ENCODE data around the gene OIT3. TPM values are rescaled to one million over a fixed set of nuclear protein-coding genes. Genes with fewer than 3 reads are reported as not detected.

The OIT3 gene
- total and polyA plus RNA-seq, 8 donors, result 0.05 to 0.34 TPM; not detected in 6

DNA sequence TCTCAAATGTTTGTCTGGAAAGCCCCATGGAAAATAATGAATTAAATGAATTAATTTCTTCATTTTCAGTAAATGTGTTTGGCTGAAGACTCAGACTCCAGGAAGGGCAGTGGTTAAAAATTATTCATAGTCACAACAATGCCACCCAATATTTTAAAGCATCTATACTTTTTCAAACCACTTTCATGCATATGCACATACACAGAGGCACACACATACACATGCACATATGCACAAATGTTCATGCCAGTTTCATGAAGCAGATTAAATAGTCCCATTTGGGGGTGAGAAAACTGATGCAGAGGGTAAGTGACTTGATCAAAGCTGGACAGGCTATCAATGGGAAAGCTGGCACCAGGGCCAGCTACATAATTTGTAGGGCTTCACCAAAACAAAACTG lies 62.5 kb downstream of the OIT3 start:
- H3K36me3 ChIP-seq, result no peaks in the 10 kb centered on the region
- no peak overlapping the region for H3K27ac ChIP-seq
- FAIRE-seq, result no peak
- ATAC-seq, result no peak
- H3K4me1 ChIP-seq, result no peaks in the 10 kb centered on the region
- DNase-seq, result no peak
- no peak for TF ChIP-seq CTCF (IDR thresholded peaks at IDR 0.05)
- intact Hi-C loops (cut with DNase I), result no loop called here
- H3K9me3 ChIP-seq, result no peaks in the 10 kb centered on the region
- H3K27me3 ChIP-seq, result no peaks in the 10 kb centered on the region
- no peak overlapping the region for H3K4me3 ChIP-seq

- 65 to 76% methylated on average over 1 of the region's 1 CpG for WGBS, 2 donors
- intact Hi-C loops (cut with DNase I), result no loop called here
- no peak for TF ChIP-seq CTCF (IDR thresholded peaks at IDR 0.05)
- H3K9me3 ChIP-seq, result no peaks in the 10 kb centered on the region
- no peak overlapping the region for H3K4me3 ChIP-seq
- ATAC-seq (no peak), DNase-seq (no peak), FAIRE-seq (no peak)
- no peaks in the 10 kb centered on the region for H3K27me3 ChIP-seq
- no peaks in the 10 kb centered on the region for H3K4me1 ChIP-seq
- no peak overlapping the region for H3K27ac ChIP-seq
- no peaks in the 10 kb centered on the region for H3K36me3 ChIP-seq
Measured at GRCh38 chr10:72976886-72977285, 83.3 kb downstream of the OIT3 start.

DNA sequence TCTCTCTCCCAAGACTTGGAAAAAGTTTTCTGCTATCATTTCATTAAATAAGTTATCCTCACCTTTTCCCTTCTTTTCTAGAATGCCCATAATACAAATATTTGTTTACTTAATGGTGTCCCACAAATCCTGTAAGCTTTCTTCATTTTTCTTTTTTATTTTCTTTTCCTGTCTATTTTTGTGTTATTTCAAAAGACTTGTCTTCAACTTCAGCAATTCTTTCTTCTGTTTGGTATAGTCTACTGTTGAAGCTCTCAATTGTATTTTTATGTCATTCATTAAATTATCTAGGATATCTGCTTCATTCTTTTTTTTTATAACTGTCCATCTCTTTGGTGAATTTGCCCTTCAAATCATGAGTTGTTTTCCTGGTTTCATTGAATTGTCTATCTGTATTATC lies 86.2 kb downstream of the OIT3 start:
- H3K36me3 ChIP-seq, result no peaks in the 10 kb centered on the region
- no peak overlapping the region for H3K4me3 ChIP-seq
- H3K9me3 ChIP-seq, result no peaks in the 10 kb centered on the region
- ATAC-seq (no peak), FAIRE-seq (no peak), DNase-seq (no peak)
- intact Hi-C loops (cut with DNase I), result no loop called here
- no peaks in the 10 kb centered on the region for H3K4me1 ChIP-seq
- TF ChIP-seq CTCF (IDR thresholded peaks at IDR 0.05), result no peak
- H3K27ac ChIP-seq, result no peak overlapping the region
- no peaks in the 10 kb centered on the region for H3K27me3 ChIP-seq

DNA sequence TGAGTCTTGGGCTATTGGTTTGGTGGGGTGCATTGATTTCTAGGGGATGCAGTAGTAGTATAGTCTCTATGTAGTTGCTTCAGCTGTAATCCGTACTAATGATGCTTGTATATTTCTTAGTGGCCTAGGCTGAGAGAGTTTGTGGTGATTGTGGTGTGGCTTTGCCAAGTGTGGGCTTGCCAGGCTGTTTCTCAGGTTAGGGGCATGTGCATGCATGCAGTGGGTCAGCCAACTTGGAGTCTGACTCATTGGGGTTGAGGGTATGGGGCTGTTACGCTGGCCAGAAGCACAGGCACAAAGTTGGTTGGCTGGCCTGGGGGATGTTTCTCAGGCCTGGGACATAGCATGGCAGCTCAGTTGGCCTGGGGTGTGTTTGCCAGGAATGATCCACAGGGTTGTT lies 86.8 kb downstream of the OIT3 start:
- Histone ChIP-seq H3K9me3 (no peaks in the 10 kb centered on the region), H3K4me1 (no peaks in the 10 kb centered on the region), H3K27me3 (no peaks in the 10 kb centered on the region), H3K36me3 (no peaks in the 10 kb centered on the region), H3K4me3 (no peak overlapping the region), H3K27ac (no peak overlapping the region)
- intact Hi-C loops (cut with DNase I), result no loop called here
- no peak for TF ChIP-seq CTCF (IDR thresholded peaks at IDR 0.05)
- ATAC-seq, result no peak
- 91 to 95% methylated on average over 2 of the region's 2 CpGs for WGBS, 2 donors
- DNase-seq, result no peak
- FAIRE-seq, result no peak

- no peaks in the 10 kb centered on the region for H3K36me3 ChIP-seq
- no peaks in the 10 kb centered on the region for H3K4me1 ChIP-seq
- DNase-seq, result no peak
- ATAC-seq, result no peak
- no peak overlapping the region for H3K27ac ChIP-seq
- no peak for TF ChIP-seq CTCF (IDR thresholded peaks at IDR 0.05)
- H3K9me3 ChIP-seq, result no peaks in the 10 kb centered on the region
- no peak overlapping the region for H3K4me3 ChIP-seq
- no peaks in the 10 kb centered on the region for H3K27me3 ChIP-seq
- WGBS, 2 donors, result 72 to 93% methylated on average over 4 of the region's 4 CpGs
- FAIRE-seq, result no peak
- intact Hi-C loops (cut with DNase I), result no loop called here
Measured at GRCh38 chr10:72981028-72981881, 87.7 kb downstream of the OIT3 start.
